HCEC 1CT (cell line): Measurements from ENCODE around the gene C1orf198.
A peak's percentile ranks its signal among the peaks of the same experiment; 100 is the strongest.

ENCODE experiments used
- DNase-seq: peaks from one replicate; pipeline ENCODE4 v3.0.0-alpha.2; 2017

Gene C1orf198

DNA sequence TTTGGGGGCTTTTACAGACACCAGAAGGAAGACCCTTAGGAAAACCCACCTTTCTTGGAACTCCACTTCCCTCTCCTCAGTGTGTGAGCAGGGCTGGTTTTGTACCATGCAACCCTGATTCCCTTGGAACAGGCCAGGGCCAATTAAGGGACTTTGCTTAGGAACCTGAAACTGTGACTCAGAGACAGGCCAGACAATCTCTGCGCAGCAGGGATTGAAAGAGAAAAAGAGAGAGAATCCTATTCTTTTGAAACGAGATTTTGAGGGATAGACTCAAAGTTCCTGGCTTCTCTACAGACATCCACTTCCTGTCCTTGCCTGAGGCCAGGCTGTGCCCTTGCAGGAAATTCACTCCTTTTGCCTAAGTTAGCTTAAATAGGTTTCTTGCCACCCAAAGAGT lies 23.1 kb upstream of the C1orf198 start:
- DNase-seq, result no peak

DNA sequence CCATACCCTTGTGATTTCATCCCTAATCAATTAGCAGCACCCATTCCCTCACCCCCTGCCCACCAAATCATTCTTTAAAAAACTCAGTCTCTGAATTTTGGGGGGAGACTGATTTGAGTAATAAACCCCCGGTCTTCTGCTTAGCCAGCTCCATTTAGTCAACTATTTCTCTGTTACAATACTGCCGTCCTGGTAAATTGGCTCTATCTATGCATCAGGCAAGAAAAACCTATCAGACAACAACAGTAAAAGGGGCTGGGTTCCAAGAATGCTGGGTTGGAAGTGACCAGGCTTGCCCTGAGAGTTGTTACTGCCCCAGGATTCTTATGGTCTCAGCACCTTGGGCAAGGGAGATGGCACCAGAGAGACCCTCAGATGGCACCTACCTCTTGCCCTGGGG lies 16.3 kb upstream of the C1orf198 start:
- DNase-seq, result no peak

DNA sequence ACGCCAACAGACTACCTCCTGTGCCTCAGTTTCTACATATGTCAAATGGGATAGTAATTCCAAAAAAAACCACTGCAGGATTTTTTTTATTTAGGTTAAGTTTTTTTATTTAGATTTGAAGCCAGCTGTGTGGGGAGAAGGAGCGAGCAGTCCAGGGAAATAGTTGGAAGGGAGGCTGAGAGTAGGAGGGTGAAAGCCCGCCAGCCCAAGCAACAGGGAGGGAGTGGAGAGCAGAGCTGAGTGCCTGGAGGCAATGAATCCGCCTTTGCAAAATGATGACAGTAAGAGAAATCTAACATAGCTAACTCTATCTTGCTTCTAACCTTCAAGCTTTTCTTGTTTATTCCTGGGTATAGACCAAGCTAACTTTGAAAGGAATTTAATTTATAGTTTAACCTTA lies 15.6 kb upstream of the C1orf198 start:
- no peak for DNase-seq

DNA sequence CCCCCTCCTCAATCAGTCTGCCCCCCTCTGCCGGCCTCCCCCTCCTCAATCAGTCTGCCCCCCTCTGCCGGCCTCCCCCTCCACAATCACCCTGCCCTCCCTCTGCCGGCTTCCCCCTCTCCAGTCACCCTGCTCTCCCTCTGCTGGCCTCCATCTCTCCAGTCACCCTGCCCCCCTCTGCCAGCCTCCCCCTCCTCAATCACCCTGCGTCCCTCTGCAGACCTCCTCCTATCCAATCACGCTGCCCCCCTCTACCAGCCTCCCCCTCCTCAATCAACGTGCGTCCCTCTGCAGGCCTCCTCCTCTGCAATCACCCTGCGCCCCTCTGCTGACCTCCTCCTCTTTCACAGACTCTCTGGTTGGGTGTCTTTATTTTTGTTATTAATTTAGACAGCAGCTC lies 11.5 kb upstream of the C1orf198 start:
- no peak for DNase-seq

DNA sequence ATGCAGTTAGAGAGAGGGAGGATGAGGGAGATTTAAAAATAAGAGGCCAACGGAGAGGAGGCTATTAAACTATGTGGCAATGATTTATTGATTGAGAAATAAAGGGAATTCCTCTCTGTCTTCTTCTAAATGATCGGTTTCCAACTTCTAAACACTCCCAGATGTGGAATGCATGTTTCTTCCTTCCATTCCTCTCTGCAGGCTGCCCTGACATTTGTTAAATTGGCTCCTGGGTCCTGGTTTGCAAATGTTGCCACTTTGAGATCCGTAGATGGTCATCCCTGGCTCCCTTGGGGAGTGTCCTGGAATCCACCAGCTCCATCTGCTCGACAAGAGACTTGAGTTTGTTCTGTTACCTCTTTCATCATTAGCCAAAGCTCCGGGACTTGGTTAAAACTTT lies 10.3 kb upstream of the C1orf198 start:
- peak; percentile 60 for DNase-seq

DNA sequence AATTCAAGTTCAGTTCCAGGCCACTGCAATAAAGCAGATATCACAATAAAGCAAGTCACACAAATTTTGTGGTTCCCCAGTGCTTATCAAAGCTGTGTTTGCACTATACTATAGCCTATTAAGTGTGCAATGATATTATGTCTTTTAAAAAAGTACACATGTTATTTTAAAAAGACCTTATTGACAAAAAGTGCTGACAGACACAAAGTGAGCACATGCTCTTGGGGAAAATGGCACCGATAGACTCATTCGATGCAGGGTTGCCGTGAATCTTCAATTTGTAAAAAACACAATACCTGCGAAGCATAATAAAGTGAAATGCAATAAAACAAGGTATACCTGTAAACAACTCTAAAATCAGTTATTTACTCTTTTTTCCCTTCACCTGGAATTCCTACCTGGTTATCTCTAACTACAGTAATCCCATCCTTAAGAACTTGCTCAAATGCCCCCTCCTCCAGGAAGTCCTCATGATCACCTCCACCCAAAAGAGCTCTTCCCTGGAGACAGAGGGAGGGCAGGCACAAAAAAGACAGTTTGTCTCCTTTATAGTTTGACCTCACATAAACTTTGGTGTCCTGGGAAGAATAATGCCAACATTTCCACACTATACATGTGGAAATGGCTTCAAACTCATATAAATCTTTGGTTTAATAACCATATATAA lies 9.7 kb upstream of the C1orf198 start:
- DNase-seq, result no peak

DNA sequence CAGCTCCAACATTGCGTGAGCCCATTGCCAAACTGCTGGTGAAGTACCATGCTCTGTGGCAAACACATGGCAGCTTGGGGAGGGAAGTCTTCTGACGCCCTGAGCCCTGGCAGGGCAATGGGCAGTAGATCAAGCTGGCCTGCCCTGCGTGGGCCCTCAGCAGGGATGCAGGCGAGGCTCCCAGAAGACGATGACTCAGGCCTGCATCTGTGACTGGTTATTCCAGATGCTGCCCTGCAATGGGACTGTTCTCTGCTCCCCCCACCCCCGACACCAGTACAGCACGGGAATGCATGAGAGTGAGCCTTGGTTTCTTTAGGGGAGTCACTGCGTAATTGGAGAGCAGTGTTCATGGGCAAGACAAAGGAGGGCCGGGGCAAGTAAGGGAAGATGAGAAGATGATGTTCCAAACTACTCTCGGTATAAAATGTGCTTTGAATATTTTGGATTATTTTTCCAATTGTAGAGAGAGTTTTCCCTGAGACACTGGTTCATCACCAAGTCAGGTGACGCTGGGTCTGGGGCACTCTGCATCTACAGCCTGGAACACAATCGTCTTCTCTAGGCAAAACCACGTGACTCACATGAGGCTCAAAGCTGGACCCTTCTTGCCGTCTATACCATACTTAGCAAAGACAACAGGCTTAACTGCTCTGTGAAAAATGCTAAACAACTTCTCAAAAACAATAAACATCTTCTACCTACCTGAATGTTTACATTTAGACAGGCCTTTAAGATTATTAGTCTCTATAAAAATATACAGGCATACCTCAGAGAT lies 9.0 kb upstream of the C1orf198 start:
- DNase-seq, result peak; percentile 53

DNA sequence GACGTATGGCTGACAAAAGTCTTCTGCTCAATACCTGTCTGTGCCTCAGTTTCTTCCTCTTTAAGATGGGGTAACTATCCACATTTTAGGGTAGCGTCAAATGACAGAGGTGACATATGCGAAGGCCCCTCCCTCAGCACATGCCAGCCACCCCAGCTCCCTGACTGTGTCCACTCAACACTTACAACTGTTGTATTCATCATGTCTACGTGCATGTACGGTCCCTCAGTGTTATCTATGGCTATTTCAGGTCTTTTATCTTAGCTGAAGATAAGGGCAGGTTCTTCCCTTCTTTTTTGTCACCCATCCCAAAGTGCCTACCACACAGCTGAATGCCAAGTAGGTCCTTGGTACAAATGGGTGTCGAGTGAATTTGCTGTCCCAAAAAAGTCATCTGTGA lies 8.3 kb upstream of the C1orf198 start:
- DNase-seq, result no peak

DNA sequence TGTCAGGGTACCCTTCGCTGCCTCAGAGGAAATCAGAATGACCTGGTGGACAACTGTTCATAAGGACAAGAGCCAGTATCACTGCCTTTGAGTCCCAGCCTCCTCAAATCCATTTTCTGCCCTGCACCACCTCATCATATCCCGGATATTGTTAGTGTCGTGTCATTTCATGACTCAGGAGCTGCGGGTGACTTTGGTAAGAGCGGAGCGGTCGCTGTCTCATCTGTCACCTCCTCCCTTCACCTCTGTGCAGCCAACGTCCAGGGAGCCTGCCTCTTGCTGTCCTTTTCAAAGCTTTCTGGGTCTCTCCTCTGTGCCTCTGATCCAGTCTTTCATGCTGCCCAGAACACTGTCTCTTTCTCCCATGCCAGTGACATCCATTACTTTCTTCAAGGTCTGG lies 7.0 kb upstream of the C1orf198 start:
- DNase-seq, result no peak

DNA sequence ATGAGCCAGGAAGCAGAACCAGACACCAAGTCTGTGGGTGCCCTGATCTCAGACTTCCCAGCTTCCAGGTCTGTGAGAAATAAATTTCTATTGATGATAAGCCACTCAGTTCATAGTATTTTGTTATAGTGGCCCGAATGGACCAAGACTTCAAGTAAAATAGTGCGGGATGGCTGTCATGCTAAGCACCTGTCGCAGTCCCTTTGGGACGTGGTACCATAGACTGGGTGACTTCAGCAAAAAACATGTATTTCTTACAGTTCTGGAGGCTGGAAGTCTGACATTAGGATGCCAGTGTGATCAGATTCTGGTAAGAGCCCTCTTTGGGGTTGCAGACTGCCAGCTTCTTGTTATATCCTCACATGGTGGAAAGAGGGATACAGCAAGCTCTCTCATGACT lies 2.6 kb upstream of the C1orf198 start:
- no peak for DNase-seq

DNA sequence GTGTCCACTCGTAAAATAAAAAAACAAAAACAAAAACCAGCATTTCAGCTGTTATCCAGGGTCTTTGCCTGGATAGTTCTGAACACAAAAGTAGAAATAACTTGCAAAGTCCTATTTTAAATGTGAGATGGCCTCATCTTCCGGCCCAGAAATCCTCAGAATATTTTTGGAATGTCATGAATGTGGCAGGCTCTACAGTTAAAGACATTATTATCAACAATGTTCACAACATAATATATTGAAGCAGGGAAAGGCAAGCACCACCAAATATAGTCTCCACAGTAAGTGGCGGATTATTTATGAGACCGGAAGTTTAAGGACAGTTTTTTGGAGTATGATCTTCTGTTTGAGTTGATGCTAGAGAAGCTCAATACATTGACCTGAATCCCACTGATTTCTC lies 1.2 kb upstream of the C1orf198 start:
- DNase-seq, result peak; percentile 50

DNA sequence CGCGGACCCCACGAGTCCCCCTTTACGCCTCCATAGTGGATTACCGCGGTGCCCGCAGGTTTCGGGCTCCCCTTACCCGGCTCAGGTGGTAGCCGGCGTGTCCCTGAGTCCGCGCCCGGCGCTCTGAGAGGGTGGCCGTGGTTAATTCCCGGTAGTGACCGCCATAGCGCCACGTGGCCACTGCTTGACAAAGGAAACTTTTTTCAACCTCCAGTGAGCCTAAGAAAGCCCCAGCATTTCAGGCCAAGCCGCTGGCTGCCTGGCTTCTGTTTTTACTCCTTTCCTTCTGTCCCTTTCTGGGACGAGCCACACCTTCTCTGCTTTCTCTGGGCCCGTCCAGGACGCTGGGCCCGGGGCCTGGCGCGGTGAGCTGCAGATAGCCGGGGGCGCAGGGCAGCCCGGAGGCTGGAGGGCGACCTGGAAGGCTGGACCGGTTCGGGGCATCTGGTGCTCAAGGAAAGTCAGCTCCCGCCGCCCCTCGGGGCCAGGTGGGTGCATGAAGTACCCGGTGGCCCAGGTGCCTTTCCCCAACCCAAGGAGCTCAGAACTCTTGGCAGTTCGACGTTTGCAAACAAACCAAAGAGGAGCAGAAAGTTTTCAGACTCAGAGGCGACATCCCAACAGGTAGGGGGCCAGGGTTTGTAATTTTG lies 540 bp upstream of the C1orf198 start:
- DNase-seq, result no peak

DNA sequence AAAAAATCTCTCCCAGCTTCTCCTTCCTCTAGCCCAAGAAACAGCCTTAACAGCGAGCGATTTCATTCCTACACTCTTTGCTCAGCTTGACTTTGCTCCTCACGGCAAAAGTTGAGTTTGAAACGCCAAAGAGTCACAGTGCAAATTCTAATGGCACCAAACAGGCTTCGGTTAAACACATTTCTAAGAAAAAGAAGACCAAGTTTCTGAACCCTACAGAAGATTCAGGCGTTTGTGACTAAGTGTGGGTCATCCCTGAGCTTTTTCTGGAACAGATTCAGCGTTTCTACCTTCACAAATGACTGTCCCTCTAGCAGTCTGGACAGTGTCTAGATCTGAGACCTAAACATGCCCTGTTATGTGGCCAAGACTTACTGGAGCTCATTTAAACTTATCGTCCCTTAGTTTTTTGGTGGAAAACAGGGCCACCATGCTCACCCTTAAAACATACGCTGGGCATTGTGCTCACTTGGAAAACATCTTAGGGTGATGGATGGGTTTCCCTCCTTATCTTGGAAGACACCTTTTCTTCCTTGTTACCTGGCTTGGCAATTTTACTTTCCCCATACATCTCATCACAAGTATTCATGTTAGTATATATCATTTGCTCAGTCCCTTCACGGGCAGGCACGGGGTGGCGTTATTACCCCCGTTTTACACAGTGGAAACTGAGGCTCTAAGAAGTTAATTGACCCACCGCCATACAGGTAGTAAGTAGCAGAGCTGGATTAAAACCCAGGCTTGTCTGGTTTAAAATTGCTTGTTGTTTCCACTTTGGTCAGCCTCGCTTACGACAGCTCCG lies 1.0 kb downstream of the C1orf198 start:
- DNase-seq, result no peak

DNA sequence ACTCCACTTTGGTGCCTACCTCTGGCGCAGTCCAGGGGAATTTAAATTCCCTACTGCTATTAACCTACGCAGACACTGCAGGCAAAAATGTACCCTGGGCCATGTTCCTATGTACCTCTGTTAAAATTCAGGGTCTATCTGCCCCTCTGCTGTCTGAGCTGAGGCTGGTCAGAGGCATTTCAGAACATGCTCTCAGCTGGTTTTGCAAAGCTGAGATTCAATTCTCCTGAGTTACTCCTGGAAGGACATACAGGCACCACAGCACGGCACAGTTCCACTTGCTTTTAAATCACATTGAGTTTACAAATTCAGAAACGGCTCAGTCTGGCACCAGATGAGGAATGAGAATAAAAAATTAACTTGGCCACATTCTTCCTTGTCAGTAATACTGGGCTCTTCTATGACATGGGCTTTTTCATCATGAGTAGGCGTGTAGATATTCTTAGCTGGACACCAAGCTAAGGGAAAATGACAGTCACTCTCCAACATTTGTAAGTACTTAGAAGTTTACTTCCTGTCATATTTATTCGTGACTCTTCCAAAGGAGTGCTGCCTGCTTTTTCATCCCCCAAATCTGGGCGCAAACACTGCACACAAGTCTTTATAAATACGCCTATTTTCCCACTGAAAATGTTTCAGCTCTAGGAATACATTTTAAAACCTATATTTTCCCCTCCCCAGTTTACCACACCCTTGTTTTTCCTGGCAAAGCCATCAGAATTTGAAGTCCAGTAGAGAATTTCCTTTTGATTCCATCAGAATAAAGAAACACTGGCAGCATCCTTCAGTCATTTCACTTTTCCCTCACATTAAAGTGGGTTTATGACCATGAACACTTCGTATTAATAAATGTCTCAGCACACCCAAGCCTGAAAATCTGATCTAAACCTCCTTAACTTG lies 1.9 kb downstream of the C1orf198 start:
- DNase-seq, result no peak

DNA sequence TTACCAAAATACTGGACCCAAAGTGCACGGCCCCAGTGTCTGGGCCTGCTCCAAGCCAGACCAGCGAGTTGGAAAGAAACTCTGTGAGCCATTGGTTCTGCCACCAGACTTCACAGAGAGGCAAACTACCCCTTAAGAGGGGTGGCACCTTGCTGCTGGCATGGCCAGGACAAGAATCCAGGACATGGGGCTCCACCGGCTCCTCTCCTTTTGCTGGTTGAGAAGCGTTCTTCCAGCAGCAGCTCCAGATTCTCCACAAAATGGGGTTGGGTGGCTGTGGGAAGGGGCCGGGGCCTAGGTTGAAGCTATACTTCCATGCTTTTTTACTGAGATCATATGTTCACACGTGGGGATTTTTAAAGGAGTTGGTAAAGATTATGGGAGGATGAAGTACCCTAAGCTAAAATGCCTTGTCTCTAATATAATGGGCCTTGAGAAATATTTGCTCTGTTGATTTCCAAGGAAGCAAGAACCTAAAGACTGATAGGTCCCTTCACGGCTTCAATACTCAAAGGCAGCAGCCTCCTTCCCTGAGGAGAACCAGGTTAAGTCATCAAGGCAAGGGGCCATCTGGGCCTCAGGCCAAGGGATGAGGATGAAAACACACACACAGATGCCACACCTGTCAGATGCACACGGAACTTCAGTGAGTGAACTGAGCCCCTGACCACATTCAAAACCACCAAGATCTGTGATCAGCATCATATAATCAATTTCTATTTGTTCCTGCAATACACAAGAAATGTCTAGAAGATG lies 3.1 kb downstream of the C1orf198 start:
- DNase-seq, result no peak

DNA sequence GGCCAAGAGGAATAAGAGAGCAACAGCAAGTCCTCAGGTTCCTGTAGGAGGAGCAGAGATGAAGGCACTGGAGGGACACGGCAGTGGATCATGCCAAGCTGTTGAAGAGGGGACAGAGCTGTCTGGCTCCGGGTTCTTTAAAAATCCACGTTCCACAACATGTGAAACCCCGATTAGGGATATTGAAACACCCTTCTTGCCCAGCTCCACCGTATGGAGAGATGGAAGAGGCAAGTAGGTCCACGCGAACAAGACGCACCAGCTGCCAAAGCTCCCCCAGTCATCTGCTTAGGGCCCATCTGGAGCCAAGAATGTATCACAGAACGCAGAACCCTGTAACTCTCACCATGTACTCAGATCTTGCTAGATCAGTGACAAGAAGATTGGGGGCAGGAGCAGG lies 3.9 kb downstream of the C1orf198 start:
- DNase-seq, result no peak

DNA sequence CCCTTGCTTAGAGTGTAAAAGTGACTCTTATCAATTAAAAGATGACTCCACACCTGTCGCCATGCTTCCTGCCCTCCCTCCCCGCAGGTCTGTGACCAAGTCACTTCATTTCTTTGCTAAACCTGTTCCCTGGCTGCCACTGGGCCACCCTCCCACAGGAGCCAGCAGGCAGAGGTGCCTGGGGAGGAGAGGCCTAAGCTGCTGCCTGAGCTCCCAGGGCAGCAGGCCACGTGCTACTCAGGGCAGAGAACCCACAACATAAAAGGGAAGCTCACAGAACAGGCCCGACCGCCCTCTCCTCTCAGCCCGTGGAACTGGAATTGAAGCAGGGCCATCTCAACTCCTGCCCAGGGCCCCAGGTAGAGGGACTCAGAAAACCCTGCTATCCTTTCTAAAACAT lies 4.9 kb downstream of the C1orf198 start:
- DNase-seq, result no peak

DNA sequence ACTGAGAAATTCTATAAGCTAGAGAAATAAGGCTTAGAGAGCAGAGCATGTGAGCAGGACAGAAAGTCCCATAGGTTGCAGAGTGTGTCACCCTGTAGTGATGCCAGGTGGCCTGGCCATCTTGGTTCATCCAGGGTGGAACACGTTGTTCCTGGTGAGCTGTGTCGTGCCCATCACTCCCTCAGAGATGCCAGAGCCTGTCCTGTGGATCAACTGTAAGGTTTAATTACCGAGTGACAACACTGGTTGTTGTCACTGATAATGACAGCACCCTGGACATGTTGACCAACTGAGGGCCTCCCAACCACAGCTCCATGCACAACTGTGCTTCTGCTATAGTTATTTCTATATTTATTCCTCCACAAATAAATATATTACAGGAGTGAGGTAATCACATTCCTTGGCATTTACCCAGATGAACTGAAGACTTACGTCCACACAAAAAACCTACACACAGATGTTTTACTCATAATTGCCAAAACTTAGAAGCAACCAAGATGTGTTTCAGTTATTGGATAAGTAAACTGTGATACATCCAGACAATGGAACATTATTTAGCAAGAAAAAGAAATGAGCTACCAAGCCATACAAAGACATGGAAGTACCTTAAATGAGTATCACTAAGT lies 6.2 kb downstream of the C1orf198 start:
- no peak for DNase-seq

DNA sequence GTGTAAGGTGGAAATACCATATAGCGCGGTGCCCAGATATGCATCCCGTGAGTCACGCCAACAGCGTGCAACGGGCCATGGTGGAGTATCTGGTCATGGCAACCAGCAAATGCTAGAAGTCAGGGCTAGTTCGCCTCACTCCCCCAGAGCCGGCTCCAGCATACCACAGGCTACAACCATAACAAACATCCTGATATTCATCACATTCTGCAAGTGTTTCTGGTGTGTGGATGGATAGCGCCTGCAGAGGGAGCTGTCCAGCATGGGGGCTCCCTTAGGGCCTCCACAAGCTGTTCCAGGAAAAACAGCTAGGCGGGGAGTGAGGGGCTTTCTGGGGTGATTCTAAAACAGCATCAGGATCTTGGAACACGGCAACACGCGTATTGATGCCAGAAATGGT lies 6.8 kb downstream of the C1orf198 start:
- no peak for DNase-seq

DNA sequence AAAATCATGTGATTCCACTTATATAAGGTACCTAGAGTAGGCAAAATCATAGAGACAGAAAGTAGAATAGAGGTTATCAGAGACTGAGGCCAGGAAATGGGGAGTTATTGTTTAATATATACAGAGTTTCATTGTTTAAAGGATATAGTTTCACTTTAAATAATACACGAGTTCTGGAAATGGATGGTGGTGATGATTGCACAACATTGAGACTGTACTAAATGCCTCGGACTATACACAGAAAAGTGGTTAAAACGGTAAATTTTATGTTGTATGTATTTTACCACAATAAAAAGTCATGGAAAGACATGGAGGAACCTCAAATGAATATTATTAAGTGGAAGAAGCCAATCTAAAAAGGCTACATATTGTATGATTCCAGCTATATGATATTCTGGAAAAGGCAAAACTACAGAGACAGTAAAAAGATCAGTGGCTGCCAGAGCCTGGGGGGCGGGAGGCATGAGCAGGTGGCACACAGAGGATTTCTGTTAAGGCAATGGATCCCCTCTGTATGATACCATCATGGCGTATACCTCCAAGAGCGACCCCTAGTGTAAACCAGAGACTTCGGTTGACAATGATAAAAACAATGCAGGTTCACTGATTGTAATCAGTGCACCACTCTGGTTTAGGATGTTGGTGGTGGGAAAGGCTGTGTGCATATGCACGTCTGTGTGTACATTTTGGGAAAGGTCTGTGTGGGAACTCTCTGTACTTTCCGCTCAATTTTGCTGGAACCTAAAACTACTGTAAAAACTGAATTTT lies 7.5 kb downstream of the C1orf198 start:
- DNase-seq, result no peak
